ENCODE results near the gene MFRP.

Gene MFRP

DNA sequence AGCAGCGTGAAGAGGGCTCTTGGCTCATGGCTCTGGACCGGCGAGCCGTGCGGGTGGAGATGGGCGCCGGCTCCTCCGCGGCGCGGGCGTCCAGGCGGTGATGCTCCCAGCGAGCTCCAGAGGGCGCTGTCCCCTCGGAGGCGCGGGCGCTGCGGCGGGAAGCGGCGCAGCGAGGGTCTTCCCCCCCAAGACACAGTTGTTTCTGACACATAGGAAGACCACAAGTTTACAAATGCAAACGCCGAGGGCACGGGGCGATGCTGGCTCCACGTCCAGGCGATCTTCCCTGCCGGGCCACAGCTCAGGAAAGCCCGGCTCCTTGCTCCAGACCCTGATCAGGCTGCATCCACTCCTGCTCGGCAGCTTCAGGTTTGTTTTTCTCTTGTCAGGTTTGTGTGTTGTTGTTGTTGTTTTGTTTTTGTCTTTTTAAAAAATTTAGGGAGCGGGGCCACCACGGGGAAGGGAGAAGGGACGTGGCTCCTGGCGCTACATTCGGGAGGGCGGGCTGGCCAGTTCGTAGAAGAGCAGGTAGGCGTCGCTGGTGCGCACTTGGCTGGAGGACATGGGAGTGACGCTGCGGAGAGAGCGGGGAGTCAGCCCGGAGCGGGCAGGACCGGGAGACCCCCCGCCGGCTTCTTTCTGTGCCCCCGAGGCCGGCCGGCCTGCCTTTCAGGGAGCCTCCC, 10.0 kb upstream of the MFRP start:
- DNase-seq, result peak; percentile 54

DNA sequence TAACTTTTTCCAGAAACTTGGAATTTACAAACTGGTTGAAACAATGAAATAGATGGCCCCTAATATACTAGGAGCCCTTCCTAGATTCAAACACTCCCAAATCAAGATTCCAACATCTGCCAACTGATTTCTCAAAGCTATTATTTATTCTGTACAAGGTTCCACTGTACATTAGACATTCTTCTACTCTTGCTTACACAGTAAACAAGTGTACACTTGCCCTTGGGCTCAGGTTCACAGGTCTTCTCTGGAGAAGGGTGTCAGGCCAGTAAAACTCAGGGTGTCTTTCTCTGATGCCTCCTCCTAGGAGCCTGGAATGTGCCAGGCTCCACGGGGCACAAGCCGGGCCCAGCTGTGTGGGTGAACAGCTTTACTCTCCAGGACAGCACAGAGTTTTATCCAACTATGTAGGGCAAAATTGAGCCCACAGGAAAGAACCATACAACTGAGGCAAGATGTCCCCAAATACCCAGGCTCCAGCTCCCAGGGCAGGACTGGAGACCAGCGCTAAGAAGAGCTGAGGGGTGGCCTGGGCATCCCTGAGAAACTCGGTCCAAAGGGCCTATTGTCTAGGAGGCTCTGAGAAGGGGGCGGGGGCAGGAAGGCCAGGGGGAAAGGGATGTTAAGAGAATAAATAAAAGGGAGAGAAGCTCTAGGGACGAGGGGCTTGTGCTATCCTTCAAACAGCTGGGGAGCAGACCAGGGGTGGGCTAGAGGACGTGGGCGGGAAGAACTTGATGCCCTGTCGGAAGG, 8.8 kb upstream of the MFRP start:
- DNase-seq, result no peak

DNA sequence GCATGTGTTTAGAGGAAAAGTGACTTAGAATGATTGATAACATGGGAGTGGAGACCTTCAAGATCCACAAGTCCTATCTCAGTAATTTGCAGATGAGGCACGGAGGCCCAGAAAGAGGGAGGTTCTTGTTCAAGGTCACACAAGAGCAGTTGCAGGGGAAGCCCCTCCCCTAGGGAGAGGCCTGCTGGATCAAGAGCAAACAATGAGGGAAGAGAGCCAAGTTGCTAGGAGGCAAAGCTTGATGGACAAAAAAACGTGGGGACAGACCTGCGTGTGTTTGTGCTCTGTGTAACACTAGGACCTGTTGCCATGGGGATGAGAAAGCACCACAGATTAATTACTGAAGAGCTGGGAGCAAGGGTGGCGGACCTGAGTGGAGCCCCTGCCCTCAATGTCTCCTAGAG, 6.4 kb upstream of the MFRP start:
- DNase-seq, result no peak

DNA sequence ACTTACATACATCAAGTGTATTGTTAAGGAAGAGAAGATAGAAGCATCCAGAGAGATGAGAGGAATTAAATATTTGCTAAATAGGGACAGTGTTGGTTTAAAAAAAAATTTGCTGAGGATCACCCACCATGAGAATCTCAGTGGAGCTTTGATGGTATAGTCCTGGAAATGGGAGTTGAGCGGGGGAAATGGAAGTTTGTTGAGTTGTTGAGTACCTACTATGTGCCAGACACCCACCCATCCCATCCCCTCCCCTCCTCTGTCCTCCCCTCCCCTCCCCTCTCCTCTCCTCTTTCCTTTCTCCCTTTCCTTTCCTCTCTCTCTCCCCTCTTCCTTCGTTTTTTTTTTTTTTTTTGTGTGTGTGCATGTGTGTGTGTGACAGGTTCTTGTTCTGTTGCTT, 4.7 kb upstream of the MFRP start:
- DNase-seq, result no peak

DNA sequence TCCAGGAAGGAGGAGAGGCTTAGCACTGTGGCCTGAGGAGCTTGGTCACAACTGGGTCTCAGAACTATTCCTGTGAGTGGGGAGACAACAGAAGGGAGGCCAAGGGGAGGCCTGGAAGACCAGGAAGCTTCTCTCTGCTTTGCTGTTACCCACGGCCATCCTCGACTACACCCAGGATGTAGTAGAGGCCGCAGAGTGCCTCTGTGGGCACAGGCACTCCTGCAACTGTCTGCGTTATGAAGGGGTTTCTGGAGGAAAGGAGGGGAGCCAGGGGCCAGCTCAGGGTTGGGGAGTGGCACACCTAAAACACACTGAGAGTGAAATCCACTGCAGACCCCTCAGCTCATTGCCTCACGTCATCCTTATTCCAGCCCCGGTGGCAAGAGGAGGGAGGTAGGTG, 3.8 kb upstream of the MFRP start:
- no peak for DNase-seq

DNA sequence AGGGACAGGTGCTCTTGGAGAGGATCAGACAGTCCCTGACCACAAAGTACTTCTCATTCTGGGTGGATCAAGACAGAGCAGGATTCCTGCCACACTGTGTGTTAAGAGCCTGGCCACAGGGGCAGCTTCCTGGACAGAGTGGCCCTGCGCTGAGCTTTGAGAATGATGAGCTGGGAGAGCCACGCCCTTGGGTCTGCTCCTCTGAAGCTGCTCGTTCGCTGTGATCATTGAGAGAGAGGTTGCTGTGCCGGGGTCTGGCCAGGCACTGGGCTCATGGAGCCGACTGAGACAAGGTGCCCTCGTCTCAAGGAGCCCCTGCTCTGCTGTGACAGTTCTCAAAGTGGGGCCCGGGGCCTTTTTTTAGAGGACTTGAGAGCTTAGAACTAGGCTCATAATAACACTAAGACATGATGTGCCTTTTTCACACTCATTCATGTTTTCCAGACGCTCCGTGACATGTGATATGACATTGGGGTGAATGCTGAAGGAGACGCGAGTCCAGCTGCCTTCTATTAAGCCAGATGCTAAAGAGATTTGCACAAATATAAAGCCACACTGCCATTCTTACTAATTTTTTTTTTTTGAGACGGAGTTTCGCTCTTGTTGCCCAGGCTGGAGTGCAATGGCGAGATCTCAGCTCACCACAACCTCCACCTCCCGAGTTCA, 1.6 kb upstream of the MFRP start:
- no peak for DNase-seq

DNA sequence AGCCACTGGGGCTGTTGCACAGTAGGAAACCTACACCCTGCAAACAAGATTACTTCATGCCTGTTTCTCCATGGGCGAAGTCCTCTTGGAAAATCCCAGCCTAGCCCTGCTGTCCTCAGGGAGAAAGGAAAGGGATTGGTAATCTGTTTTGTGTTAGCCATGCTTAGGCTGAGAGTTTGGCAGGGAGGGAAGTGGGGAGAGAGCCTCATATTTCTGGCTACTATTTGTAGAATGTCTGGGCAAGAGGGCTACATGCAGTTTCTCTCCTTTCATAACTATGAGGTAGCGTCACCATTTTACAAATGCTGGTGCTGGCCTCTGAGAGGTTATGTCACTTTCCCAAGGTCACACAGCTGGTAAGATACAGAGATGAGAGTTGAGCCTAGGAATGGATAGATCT, 737 bp upstream of the MFRP start:
- no peak for DNase-seq

DNA sequence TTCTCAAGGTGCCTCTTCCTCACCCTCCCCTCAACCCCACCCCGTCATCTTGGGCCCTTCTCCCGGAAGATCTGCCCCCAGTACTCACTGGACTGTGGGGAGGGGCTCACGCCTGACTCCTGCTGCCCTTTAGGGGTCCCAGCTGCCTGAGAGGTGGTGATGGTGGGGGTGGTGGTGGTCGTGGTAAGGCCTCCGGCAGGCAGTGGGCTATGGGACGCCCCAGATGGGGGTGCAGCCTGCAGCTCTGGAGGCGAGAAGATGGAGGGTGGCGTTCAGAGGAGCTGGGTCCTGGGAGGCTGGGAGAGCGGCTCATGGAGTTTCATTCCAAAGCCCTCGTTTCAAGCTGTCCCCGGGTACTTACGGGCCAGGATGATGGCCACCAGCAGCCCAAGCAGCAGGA, 820 bp downstream of the MFRP start:
- DNase-seq, result no peak

DNA sequence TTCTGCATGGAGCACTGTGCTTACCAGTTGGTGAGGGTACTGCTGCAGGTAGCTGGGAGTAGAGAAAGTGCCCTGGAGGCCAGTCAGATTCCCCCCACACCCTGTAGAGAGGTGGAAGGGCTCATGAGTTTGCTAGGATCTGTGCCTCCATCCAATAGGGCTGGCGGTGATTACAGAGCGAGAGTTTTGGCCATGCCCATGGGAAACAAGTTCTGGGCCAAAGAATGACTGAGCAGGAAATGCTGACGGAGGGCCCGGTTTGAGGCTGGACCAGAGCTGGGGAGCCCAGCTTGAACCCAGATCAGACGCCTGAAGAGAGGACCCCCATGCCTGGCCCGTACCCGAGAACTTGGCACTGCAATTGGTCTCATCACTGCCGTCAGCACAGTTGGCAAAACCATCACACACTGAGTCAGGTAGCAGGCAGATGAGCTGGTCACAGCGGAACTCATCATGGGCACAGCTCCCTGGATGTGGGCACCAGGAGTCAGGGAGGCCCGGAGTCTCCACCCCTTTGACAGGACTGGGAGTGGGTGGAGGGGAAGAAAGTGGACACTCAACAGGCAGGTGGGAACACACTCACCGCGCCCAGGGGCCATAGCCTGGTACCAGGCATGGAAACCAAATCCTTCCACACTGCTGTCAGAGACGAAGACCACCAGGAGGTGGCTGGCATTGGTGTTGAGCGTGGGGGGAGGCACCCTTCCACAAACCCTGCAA, 2.1 kb downstream of the MFRP start:
- DNase-seq, result no peak

DNA sequence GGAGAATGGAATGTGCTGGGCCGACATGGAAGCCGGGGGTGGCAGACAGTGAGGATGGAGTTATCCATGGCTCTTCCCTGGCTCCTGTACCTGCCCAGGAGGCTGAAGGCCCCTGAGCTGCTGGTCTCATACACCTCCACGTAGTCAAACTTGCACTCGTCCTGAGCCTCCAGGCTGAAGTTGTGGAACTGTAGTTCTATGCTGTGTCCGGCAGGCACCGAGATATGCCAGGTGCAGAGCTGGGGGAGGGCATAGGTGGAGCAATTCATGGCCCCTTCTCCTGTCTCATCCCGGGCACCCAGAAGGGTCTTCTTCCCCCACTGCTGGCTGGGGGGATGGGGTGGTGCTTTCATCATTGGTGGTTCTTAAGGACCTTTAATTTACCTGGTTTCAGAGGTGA, 2.8 kb downstream of the MFRP start:
- DNase-seq, result no peak

DNA sequence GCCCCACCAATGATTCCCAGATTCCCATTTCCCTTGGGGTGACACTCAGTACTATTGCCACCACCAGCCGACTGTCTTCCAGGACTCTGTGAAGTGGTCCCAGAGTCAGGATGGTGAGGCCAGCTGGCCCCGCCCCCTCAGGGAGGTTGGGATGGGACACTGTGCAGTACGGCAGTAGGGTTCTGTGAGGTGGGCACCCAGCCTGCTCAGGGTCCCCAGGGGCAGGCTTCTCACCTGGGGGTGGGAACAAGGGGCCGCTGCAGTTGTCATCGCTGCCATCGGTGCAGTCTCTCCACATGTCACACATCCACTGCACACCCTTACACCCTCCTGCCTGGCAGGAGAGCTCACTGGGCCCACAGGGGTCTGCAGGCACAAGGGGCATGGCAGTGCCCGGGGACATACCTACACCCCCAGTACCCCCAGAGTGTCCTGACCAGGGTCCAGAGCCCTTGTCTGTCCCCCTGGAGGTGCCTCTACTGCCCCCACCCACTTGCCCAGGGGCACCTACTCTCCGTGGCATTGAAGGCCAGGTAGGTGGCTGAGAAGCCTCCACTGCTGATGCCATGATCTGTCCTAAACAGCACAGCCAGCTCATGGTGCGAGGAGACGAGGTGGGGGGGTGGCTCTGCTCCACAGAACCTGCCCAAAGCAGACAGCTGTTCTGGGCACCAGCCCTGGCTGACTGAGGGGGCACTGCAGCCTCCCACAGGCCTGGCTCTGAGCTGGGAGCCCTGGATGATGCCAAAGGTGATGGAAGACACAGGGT, 4.0 kb downstream of the MFRP start:
- no peak for DNase-seq

DNA sequence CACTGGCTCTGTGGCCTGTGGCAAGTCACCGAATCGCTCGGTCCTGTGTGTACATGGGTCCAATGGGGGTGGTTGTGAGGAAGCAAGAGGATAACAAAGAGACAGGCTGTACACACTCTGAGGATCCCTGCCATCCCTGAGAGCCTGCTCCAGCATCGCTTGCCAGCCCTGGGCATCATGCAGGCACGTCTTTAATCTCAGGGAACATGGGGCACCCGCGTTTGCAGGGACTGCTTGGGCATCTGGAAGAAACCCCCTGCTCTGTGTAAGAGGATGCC, 4.5 kb downstream of the MFRP start:
- DNase-seq, result no peak

DNA sequence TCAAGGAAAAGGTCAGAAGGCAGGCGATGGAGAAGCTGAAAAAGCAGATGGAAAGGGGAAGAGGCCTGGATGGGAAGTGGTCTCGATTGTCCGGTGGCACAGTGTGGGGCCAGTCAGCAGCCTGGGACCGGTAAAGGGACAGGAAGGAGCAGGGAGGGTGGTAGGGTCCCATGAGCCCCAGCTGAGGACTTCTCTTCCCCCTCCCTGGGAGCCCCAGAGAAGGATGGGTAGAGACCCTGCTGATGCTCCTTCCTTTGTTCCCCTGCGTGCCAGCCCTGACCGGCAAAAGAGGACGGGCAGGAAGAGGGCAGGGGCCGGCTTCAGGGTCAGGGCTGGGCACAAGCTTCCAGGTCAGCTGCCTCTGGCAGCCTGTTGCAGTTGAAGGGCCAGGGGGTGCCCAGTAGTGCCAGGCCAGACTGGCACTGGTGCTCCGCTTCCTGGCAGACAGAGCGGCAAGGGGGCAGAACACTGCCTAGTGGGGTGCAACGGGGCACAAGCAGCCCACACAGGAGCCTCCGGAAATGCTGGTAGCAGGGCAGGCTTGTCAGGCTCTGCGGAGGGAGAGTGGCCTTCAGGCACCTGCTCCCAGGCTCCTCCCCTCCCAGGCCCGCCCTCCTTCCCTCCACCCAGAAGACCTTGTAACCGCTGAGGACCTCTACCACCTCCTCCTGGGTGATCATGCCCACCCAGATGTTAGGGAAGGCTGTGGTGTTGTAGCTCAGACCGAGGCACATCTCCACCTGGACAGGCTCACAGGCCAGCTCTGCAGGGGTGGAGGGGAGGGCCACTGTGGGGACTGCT, 5.1 kb downstream of the MFRP start:
- no peak for DNase-seq

DNA sequence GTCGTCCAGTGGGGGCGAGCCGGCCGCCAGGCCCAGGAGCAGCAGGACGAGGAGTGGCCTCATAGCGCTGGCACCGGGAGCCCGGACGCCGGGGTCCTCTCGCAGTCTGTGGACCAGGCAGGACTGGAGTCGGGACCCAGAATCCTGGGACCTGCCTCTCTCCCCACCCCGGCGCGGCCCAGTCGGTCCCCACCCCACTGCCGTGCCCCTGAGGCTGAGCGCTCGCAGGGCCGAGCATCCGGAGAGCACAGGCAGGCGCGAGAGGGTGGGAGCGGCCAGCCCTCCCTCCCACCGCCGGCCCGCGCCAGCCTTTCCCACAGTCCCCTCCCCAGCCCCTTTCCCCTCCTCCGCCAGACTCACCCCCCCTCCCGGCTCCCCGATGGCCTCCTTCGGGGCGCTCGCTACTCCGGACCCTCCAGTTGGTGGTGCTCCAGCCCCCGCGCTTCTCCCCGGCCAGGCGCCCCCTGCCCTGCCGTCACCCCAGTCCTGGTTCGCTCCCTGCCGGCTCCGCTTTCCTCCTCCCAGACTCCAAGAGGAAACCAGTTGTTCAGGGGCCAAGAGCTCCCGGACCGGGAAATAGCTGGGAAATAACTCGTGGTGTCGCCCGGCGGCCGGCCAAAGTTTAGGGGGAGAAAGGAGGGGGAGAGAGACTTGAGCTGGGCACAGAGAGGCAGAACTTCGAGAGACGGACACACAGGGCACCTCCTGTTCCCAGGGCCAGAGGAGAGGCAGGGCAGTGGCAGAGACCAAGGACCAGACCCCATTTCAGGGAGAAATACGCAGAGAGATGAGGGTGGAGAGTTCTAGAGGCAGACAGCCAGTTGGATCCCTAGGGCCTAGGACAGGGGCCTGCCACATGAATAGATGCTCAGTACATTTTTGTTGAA, 5.9 kb downstream of the MFRP start, which contains the start of gene C1QTNF5:
Gene C1QTNF5 (minus strand): TSS at position 549 of the 887 bp plus-strand sequence. CDS start 486 bp downstream, at position 63.
- DNase-seq, result no peak

DNA sequence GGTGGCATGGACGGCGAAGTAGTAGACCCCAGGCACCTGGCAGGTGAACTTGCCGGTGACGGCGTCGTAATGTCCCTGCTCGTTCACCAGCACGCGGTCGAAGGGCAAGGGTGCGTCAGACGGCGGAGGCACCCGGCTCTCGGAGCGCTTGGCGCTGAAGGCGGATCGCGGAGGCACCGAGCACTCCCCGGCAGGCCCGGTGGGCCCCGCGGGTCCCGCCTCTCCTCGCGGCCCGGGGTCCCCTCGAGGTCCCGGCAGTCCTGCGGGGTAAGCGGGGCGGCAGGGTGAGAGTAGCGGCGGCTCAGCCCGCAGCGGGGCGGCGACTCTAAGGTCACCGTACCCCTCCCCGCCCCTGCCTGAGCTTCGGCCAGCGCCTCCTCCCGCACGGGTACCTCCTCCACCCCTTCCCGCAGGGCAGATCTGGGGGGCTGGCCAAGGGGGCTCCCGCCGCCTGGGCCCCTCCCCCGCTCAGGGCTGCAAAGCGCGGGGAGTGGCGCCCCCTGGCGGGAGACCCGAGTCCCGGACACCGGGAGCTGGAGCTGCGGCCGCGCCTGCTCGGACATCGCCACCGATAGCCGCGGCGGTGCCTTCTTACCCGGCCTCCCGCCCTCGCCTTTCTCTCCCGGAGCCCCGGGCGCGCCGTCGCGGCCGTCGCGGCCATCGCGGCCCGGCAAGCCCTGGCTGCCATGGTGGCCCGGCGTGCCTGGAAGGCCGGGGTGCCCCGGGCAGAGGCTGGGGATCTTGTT, 6.7 kb downstream of the MFRP start:
- DNase-seq, result no peak

DNA sequence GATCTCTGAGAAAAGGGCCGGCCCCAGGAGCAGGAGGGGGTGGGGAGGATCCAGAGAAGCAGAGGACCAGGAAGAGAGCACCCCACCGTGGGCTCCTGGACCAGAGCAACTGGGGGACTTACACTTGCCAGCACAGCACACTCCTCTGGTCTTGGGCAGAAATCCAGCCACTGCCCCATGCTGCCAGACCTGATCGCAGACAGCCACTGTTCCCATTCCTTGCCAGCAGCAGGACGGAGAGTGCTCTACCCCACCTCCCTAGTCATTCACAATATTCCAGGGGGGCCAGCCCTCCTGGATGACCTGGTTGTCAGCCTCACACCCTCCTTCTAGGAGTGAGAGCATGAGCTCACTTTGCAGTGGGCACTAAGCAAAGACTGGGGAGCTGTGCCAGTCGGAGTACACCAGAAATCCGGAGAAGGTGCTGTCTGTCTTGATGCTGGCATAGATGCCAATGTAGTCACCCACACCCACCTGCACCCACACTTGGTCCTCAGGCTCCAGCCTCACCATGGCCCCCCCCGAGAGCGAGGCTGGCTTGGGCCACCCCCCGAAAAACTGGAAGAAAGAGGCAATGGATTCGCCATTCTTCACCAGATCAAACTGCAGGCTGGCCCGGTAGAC, 7.4 kb downstream of the MFRP start:
- no peak for DNase-seq

DNA sequence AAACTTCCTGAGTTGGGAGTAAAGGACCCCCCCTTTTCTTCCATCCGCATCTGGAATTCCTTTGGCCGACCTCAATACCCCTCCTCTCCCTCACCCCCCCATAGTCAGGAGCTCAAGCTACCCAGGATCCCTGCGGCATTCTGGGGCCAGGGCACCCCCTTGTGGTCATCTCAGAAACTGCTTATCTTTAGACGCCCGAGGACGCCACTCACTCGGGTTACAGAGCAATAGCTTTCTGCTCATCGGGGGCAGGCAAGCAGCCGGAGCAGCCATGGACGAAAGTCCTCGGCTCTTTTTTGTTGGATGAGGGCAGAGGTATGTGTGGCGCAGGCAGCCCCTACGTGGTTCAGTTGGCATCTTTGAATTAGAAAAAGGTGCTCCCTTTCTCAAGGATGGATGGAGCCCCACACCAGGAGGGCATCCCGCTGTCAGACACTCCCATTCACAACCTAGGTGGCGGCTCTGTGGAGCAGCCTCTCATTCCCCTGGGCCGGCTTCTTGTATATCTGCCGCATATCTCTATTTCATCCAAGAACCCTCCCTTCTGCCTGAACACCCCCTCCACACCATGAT, 8.1 kb downstream of the MFRP start:
- peak; percentile 61 for DNase-seq

DNA sequence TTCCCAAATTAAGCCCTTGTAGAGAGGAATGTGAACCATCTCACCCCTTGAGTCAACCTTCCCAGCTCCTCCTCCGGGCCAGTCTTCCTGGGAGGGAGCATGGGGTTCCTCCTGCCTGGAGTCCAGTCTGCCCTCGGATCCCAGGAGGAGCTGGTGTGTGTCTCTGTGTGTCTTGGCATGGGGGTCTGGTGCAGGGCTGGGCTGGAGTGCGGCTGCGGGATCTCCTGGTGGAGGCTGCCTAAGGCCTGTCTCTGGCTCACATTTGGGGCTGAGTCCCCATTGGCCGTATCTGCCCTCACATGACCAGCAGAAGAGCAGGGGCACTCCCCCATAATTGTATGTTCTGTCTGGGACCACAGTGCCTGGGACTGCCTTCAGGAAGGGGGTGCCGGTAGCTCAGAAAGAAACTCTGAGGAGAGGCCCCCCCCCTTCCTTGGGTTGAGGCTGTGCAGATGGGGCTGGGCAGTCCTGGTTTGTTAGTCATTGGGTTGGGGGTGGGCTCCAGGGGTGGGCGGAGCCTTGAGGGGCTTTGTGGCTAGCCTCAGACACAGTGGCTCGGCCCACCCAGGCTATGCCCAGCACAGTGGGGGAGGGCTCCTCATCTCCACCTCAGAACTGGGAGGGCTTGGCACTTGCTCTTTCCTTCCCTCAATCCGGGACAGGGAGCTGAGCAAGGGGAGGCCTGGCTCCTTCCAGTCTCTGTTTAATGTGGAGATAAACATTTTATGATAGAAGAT, 8.8 kb downstream of the MFRP start:
- no peak for DNase-seq
